Fibroblast of lung (primary cell): Measurements from ENCODE around the gene KCNG3. TPM values are rescaled to one million over a fixed set of nuclear protein-coding genes. Genes with fewer than 3 reads are reported as not detected.

Source experiments
- DNase-seq, 2 donors: peaks; one replicate each; pipeline versions ENCODE4 v3.0.0 to v3.0.0-alpha.2; 2010; ENCODE audit warnings: low read depth in 2 of 2
- H2AFZ ChIP-seq: 2 replicates; pipeline ENCODE4 v1.5.1; 2012; ENCODE audit warnings: low read length, control low read depth, inconsistent platforms
- H3K27ac ChIP-seq: 2 replicates; pipeline ENCODE4 v1.5.1; 2011; ENCODE audit warnings: low read length, control low read depth; ENCODE audit not compliant: insufficient read depth
- H3K27me3 ChIP-seq: 2 replicates; pipeline ENCODE4 v1.5.1; 2011; ENCODE audit warnings: mild to moderate bottlenecking, low read length; ENCODE audit not compliant: control insufficient read depth, insufficient read depth
- H3K36me3 ChIP-seq: 2 replicates; pipeline ENCODE4 v1.5.1; 2011; ENCODE audit warnings: low read length; ENCODE audit not compliant: control insufficient read depth, insufficient read depth
- H3K4me1 ChIP-seq: 2 replicates; pipeline ENCODE4 v1.5.1; 2011; ENCODE audit warnings: low read length; ENCODE audit not compliant: control insufficient read depth, insufficient read depth; ENCODE audit errors: extremely low read depth
- H3K4me2 ChIP-seq: 2 replicates; pipeline ENCODE4 v1.5.1; 2011; ENCODE audit warnings: low read length, control low read depth; ENCODE audit not compliant: insufficient read depth; ENCODE audit errors: extremely low read depth
- H3K4me3 ChIP-seq, 4 experiments: fragments of 200-600 bp in 1 of 4; sonication (generic) in 1 of 4; replicated peaks in 1 of 4; 2 replicates each; pipeline ENCODE4 v1.5.1; 2011 to 2016; ENCODE audit warnings: low read length in 4 of 4, low read depth in 3 of 4, mild to moderate bottlenecking in 3 of 4, control low read depth in 2 of 4, inconsistent platforms in 1 of 4, mixed read lengths in 1 of 4; ENCODE audit not compliant: insufficient read depth in 1 of 4; ENCODE audit errors: control extremely low read depth in 1 of 4
- H3K79me2 ChIP-seq: 2 replicates; pipeline ENCODE4 v1.5.1; 2012; ENCODE audit warnings: mild to moderate bottlenecking, low read length, inconsistent platforms; ENCODE audit not compliant: control insufficient read depth, insufficient read depth
- H3K9ac ChIP-seq: 2 replicates; pipeline ENCODE4 v1.5.1; 2011; ENCODE audit warnings: mild to moderate bottlenecking, low read length, control low read depth; ENCODE audit not compliant: insufficient read depth
- H3K9me3 ChIP-seq: 2 replicates; pipeline ENCODE4 v1.5.1; 2012; ENCODE audit warnings: low read depth, low read length; ENCODE audit not compliant: control insufficient read depth, insufficient read depth
- H4K20me1 ChIP-seq: 2 replicates; pipeline ENCODE4 v1.5.1; 2011; ENCODE audit warnings: low read length; ENCODE audit not compliant: control insufficient read depth, insufficient read depth; ENCODE audit errors: extremely low read depth
- EZH2 ChIP-seq: IDR thresholded peaks from 2 replicates; pipeline ENCODE4 v1.5.1; 2012; ENCODE audit warnings: low read length, control low read depth, mild to moderate bottlenecking; ENCODE audit errors: missing control alignments
- polyA plus RNA-seq, 2 donors: library from polyadenylated mRNA; depleted of rRNA in 1 of 2; stranded (reverse) in 1 of 2; unstranded in 1 of 2; fragments of >200 nt; gene quantifications; 2 replicates each; pipeline ENCODE4 v1.2.1, GENCODE V29; 2011 to 2012; ENCODE audit warnings: missing spikeins in 1 of 2
- total RNA-seq: library from RNA; depleted of rRNA; stranded (reverse); fragments of >200 nt; gene quantifications from 2 replicates; pipeline ENCODE4 v1.2.1, GENCODE V29; 2014
- TF ChIP-seq, protein P1 (sequence below), 2 donors: IDR thresholded peaks in 1 of 2; conservative IDR thresholded peaks in 1 of 2; 1 replicate in 1 of 2; 2 replicates in 1 of 2; pipeline ENCODE4 v1.5.1; 2011 to 2012; ENCODE audit warnings: low read length in 2 of 2, control low read depth in 1 of 2, inconsistent platforms in 1 of 2, low read depth in 1 of 2, mild to moderate bottlenecking in 1 of 2

Gene KCNG3
- total and polyA plus RNA-seq, 2 donors (not counting 1 experiment from before 2014, with no cell fraction given), result 0.01 TPM; not detected in 1

GRCh38 chr2:42408009-42408408, 85.8 kb downstream of the KCNG3 start:
- no peaks in the 10 kb centered on the region for H3K4me1 ChIP-seq
- H3K9ac ChIP-seq, result no peak overlapping the region
- no peaks in the 10 kb centered on the region for H3K27me3 ChIP-seq
- H3K9me3 ChIP-seq, result no peaks in the 10 kb centered on the region
- DNase-seq, result no peak
- no peaks in the 10 kb centered on the region for H3K36me3 ChIP-seq
- TF ChIP-seq, protein P1, sequence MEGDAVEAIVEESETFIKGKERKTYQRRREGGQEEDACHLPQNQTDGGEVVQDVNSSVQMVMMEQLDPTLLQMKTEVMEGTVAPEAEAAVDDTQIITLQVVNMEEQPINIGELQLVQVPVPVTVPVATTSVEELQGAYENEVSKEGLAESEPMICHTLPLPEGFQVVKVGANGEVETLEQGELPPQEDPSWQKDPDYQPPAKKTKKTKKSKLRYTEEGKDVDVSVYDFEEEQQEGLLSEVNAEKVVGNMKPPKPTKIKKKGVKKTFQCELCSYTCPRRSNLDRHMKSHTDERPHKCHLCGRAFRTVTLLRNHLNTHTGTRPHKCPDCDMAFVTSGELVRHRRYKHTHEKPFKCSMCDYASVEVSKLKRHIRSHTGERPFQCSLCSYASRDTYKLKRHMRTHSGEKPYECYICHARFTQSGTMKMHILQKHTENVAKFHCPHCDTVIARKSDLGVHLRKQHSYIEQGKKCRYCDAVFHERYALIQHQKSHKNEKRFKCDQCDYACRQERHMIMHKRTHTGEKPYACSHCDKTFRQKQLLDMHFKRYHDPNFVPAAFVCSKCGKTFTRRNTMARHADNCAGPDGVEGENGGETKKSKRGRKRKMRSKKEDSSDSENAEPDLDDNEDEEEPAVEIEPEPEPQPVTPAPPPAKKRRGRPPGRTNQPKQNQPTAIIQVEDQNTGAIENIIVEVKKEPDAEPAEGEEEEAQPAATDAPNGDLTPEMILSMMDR (conservative IDR thresholded peaks at IDR 0.05 in 1 of 2, IDR thresholded peaks at IDR 0.05 in 1 of 2; ENCODE audit: low read depth in 1 of 2, low read length in 2 of 2), result no peak
- TF ChIP-seq EZH2, result no peak
- no peak overlapping the region for H3K27ac ChIP-seq
- H3K79me2 ChIP-seq, result no peaks in the 10 kb centered on the region
- no peaks in the 10 kb centered on the region for H4K20me1 ChIP-seq
- no peak overlapping the region for H3K4me3 ChIP-seq
- H2AFZ ChIP-seq, result no peak overlapping the region
- no peak overlapping the region for H3K4me2 ChIP-seq

DNA sequence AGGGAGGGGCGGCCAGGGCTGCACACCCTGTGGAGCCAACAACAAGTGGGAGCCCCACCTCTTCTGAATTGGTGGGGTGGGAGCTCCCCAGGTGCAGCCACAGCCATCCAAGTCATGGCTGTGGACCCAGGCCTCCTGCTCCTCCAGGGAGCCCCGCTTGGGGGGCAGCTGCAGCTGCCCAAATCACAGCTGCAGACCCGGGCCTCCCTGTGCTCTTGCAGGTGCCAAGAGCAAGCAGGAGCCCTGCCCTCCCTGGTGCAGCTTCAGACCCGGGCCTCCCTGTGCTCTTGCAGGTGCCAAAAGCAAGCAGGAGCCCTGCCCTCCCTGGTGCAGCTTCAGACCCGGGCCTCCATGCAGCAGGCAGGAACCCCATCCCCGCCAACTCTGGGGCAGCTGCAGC, 86.3 kb downstream of the KCNG3 start:
- Histone ChIP-seq H3K9ac (no peak overlapping the region), H2AFZ (no peak overlapping the region)

GRCh38 chr2:42404676-42405075, 89.1 kb downstream of the KCNG3 start:
- DNase-seq, result no peak
- H3K36me3 ChIP-seq, result no peaks in the 10 kb centered on the region
- H3K79me2 ChIP-seq, result no peaks in the 10 kb centered on the region
- H4K20me1 ChIP-seq, result no peaks in the 10 kb centered on the region
- H3K4me3 ChIP-seq, result no peak overlapping the region
- H3K27ac ChIP-seq, result no peak overlapping the region
- TF ChIP-seq, protein P1 (conservative IDR thresholded peaks at IDR 0.05 in 1 of 2, IDR thresholded peaks at IDR 0.05 in 1 of 2; ENCODE audit: low read depth in 1 of 2, low read length in 2 of 2), result no peak
- TF ChIP-seq EZH2, result no peak
- H2AFZ ChIP-seq, result no peak overlapping the region
- no peak overlapping the region for H3K4me2 ChIP-seq
- peaks cover 4% of the 10 kb centered on the region for H3K27me3 ChIP-seq
- H3K9me3 ChIP-seq, result no peaks in the 10 kb centered on the region
- no peak overlapping the region for H3K9ac ChIP-seq
- no peaks in the 10 kb centered on the region for H3K4me1 ChIP-seq

More for the DNA sequence above, 86.3 kb downstream of the KCNG3 start:
- no peak for DNase-seq
- H3K79me2 ChIP-seq, result no peaks in the 10 kb centered on the region
- TF ChIP-seq EZH2, result no peak
- TF ChIP-seq, protein P1 (conservative IDR thresholded peaks at IDR 0.05 in 1 of 2, IDR thresholded peaks at IDR 0.05 in 1 of 2; ENCODE audit: low read depth in 1 of 2, low read length in 2 of 2), result no peak
- H3K4me1 ChIP-seq, result no peaks in the 10 kb centered on the region
- H3K4me2 ChIP-seq, result no peak overlapping the region
- H3K36me3 ChIP-seq, result no peaks in the 10 kb centered on the region
- H4K20me1 ChIP-seq, result no peaks in the 10 kb centered on the region
- H3K4me3 ChIP-seq, result no peak overlapping the region
- H3K27me3 ChIP-seq, result no peaks in the 10 kb centered on the region
- H3K27ac ChIP-seq, result no peak overlapping the region
- H3K9me3 ChIP-seq, result no peaks in the 10 kb centered on the region
